ENCODE measurements around the gene MTMR3.
"Not testable (repeated sequence)": the region's sequence is repeated elsewhere in the genome, so short reads cannot be mapped to it uniquely, and the experiment has no call there.

The MTMR3 gene

DNA sequence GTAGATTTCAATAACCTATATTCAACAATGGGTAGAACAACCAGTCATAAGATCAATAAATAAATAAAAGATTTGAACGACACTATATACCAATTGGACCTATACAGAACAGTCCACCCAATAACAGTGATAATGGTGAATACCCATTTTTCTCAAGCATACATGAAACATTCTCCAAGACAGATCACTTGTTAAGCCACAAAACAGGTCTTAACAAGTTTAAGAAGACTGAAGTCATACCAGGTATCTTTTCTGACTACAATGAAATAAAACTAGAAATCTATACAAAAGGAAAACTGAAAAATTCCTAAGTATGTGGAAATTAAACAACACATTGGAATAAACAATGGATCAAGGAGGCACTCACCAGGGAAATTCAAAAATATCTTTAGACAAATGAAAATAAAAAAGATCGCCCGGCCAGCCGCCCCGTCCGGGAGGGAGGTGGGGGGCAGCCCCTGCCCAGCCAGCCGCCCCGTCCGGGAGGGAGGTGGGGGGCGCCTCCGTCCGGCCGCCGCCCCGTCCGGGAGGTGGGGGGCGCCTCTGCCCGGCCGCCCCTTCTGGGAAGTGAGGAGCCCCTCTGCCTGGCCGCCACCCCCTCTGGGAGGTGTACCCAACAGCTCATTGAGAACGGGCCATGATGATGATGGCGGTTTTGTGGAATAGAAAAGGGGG lies 176.5 kb downstream of the MTMR3 start:
- not testable (repeated sequence) for DNase-seq

DNA sequence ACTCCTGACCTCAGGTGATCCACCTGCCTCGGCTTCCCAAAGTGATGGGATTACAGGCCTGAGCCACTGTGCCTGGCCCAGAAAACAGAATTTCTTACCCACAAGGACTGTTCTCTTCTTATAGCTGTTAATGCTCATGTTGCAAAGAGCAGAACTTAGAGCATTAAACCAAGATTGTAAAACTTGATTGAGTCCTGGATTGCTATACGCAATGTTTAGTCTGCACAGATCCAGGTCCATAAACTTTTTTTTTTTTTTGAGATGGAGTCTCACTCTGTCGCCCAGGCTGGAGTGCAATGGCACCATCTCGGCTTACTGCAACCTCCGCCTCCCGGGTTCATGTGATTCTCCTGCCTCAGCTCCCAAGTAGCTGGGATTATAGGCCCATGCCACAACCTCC lies 178.1 kb downstream of the MTMR3 start:
- not testable (repeated sequence) for DNase-seq

DNA sequence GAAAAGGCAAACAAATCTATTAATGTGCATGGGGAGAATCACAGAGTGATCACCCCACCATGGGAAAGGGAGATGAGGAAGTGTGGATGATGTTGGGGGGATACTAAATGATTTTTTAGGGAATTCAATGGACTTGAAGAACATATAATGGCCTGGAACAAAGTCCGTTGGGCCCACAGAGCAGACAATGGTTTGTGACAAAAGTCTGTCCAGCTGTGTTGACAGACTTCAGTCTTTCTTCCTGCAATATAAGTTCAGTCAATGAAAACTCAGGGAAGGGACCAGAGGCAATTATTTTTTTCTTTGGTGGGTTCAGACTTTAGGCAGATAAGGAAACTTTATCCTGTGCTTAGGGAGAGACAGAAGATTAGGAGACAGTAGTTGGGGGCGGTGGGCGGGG lies 179.3 kb downstream of the MTMR3 start:
- no peak for DNase-seq

DNA sequence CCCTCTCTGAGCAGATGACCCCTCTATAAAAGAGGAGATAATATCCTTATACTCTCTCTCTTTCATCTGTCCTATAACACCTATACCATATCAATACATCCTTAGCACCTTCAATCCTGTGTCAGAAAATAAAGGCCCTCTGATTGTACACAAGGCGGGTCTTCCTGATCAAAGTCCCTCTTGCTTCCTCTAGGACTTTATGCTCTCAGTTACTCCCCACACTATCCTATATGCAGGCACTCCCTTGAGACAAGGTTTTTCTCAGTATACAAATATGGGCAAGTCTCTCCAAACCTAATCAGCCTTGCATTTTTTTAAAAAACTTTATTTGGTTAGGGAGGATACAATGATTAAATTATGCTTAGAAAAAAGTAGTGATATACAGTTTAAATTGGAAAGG lies 180.0 kb downstream of the MTMR3 start:
- DNase-seq: no peak

DNA sequence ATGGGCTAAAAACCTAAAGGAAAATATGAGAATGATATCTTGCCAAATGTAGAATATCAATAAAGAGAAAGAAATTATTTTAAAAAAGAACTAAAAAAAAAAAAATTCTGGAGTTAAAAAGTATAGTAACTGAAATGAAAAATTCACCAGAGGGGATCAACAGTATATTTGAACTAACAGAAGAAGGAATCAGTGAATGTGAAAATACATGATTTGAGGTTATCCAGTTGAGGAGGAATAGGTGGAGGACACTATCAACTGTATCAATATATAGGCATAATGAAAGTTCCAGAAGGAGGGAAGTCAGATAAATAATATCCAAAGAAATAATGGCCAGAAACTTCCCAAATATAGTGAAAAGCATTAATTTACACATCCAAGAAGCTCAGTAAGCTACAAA lies 181.2 kb downstream of the MTMR3 start:
- DNase-seq: no peak

DNA sequence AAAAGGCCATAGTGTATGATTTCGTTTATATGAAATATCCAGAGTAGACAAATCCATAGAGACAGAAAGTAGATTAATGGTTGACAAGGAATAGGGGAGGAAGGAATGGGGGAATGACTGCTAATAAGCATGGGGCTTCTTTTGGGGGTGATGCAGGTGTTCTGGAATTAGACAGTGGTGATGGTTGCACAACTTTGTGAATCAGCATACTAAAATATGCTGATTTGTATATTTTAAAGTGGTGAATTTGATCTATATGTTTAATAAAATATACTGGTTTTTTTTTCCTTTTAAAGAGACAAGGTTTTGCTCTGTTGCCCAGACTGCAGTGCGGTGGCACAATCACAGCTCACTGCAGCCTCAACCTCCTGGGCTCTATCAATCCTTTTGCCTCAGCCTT lies 190.8 kb downstream of the MTMR3 start:
- DNase-seq: no peak

DNA sequence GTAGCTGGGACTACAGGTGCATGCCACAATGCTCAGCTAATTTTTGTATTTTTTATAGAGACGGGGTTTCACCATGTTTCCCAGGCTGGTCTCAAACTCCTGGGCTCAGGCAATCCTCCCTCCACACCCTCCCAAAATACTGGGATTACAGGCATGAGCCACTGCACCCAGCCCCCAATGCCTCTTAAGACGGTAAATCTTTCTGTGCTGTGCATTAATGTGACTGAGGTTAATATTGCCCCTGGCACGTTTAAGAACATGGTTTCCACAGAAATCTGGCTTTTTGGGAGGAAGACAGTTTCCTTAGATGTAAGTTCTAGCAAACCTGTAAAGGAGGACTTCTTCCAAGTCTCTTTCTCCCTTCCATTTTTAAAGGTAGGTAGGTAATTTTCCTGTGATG lies 191.2 kb downstream of the MTMR3 start:
- DNase-seq: no peak

DNA sequence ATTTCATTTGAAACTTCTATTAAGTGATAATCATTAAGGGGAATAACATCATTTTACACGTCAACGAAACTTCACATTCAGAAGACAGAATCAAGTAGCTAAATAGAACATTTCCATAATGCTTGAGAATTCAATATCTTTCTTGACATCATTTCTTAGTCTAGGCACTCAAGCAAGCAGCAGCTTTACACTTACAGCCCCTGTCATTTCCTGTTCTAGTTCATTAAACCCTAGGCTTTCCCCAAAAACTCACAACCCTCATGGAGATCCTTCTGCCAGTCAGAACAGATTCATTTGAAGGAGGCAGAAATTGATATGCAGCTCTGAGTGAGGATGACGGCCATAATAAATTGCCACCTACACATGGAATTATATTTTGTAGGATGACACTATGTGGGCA lies 192.0 kb downstream of the MTMR3 start:
- DNase-seq: no peak

DNA sequence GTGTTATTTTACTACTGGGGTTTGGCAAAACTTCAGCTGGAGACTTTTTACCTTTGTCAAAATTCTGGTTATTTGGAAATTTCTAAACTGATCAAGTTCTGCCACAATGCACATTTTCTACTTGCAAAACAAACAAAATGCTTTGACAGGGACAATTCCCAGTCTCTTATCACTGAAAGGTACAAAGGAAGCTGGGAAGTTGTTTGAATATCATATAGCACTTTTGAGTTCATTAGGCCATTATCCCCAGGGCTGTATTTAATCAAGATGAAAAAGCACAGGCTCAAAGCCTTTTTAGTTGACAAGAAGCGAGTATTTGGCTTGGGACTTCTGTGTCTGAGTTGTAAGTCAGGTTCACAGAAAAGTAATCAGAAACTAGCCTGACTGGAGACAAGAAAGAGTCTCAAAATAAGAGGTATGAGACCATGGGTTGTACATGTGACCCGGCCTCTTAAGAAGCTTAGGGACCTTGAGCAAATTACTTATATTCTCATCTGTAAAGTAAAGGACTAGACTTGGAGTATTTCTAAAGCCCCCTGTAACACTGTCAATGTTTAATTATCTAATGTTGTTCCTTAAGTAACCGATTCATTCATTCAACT lies 194.4 kb downstream of the MTMR3 start:
- DNase-seq: no peak

DNA sequence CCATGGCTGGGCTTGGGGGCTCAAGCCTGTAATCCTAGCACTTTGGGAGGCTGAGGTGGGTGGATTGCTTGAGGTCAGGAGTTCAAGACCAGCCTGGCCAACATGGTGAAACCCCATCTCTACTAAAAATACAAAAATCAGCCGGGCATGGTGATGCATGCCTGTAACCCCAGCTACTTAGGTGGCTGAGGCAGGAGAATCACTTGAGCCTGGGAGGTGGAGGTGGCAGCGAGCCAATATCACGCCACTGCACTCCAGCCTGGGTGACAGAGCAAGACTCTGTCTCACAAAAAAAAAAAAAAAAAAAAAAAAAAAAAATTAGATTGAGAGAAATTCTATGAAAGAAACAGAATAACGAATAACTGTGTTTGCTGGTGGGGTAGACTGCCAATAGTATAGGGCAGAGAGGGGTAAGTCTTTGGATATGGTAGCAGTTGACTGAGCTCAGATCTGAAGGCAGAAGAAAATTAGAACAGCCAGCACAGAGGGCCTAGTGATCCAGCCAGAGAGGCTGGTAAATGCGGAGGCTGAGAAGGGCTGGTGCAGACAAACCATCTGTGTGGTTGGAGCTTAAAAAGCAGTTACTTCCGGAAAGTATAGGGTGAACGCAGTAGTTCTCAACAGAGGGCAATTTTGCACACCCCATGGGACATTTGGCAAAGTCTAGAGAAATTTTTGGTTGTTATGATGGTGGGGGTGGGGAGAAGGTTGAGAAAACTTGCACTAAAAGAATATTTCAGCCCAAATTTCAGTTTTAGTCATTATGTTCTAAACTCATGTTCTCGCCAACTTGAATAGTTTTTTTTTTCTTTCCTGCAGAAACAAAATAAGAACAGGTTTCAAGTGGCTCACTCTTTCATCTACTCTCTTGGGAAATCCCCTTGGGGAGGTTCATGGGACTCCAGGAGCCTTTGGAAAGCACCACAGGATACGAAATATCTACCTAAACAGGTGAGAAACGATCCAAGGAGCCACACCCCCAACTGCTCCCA lies 195.6 kb downstream of the MTMR3 start:
- DNase-seq: no peak

DNA sequence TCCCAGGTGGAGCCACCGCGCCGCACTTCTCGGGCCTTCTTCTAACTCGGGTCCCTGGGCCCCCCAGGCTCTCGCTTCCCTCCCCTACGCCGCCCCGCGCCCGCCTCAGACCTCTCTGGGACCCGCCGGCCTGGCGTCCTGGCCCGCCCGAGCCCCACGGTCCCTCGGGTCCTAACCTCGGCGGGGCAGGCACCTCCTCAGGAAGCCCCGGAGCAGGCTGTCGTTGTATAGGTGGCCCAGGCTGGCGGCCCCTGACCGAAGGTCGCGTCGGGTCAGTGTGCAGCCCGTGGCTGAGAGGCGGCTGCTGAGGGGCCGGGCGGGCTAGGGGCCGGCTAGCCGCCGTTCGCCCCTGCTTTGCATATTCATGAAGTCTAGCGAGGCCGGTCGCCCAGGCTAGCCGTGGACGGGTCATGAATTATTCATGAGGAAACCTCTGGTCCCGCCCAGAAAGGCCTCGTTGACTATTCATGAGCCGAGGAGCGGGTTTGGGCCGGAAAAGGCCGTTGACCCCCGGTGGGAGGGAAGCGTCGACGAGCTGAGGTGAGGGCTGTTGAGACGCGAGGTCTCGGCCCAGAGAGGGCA lies 197.1 kb downstream of the MTMR3 start, which contains the start of gene HORMAD2:
TSS of gene HORMAD2 (plus strand) at position 513 of the 582 bp plus-strand sequence. CDS start 13,489 bp downstream, outside the sequence.
- DNase-seq: peak in 2 of 3 donors; percentile 31 to 49

All from suppressor macrophage treated with lipopolysaccharide for 1 hour (primary cell).